CD8-positive, alpha-beta memory T cell (primary cell): ENCODE measurements around the gene ZNF469. TPM values are rescaled to one million over a fixed set of nuclear protein-coding genes. Genes with fewer than 3 reads are reported as not detected.

ENCODE experiments used
- CTCF ChIA-PET: fragments of 350-600 bp; sonication (Branson Sonifier 250); formaldehyde crosslinking; loops from one replicate; lab custom pipeline; 2021; ENCODE audit warnings: antibody characterized with exemption; lab: Charles Lee
- POLR2A ChIA-PET: fragments of 350-600 bp; sonication (Branson Sonifier 250); formaldehyde crosslinking; loops from one replicate; lab custom pipeline; 2021; ENCODE audit warnings: antibody characterized with exemption; lab: Charles Lee
- DNase-seq, 5 donors: peaks; one replicate each; pipeline versions ENCODE4 v3.0.0 to v3.0.0-alpha.2; 2020 to 2022; ENCODE audit warnings: mixed read lengths in 1 of 5
- H3K27ac ChIP-seq: one replicate; pipeline ENCODE4 v1.7.0; 2013; ENCODE audit warnings: low read depth, mild to moderate bottlenecking, low read length, moderate library complexity
- H3K27me3 ChIP-seq: 2 replicates; pipeline ENCODE4 v1.7.0; 2013; ENCODE audit warnings: low read length, mild to moderate bottlenecking; ENCODE audit not compliant: insufficient read depth, poor library complexity, severe bottlenecking
- H3K36me3 ChIP-seq: 2 replicates; pipeline ENCODE4 v1.7.0; 2013; ENCODE audit warnings: mild to moderate bottlenecking, low read length, moderate library complexity; ENCODE audit not compliant: insufficient read depth
- H3K4me1 ChIP-seq: 2 replicates; pipeline ENCODE4 v1.7.0; 2013; ENCODE audit warnings: mild to moderate bottlenecking, low read length, moderate library complexity; ENCODE audit not compliant: insufficient read depth
- H3K4me3 ChIP-seq: 2 replicates; pipeline ENCODE4 v1.7.0; 2013; ENCODE audit warnings: mild to moderate bottlenecking, low read length
- H3K9me3 ChIP-seq: 2 replicates; pipeline ENCODE4 v1.7.0; 2013; ENCODE audit warnings: mild to moderate bottlenecking, low read length
- H3K27ac Mint-ChIP-seq, 8 donors: one replicate each; pipeline ENCODE4 v1.8.0; 2020 to 2021; ENCODE audit warnings: mixed read lengths in 8 of 8, mild to moderate bottlenecking in 6 of 8, inconsistent platforms in 3 of 8, moderate library complexity in 3 of 8
- H3K27me3 Mint-ChIP-seq, 2 donors: one replicate each; pipeline ENCODE4 v1.8.0; 2020 to 2021; ENCODE audit warnings: mixed read lengths in 2 of 2, mild to moderate bottlenecking in 1 of 2, moderate library complexity in 1 of 2
- H3K36me3 Mint-ChIP-seq, 3 donors: one replicate each; pipeline ENCODE4 v1.8.0; 2020 to 2021; ENCODE audit warnings: mixed read lengths in 3 of 3, inconsistent platforms in 1 of 3, mild to moderate bottlenecking in 1 of 3
- H3K4me1 Mint-ChIP-seq, 3 donors: one replicate each; pipeline ENCODE4 v1.8.0; 2020 to 2021; ENCODE audit warnings: mixed read lengths in 3 of 3, inconsistent platforms in 1 of 3, mild to moderate bottlenecking in 1 of 3
- H3K4me3 Mint-ChIP-seq, 7 donors: one replicate each; pipeline ENCODE4 v1.8.0; 2020 to 2021; ENCODE audit warnings: mixed read lengths in 7 of 7, mild to moderate bottlenecking in 6 of 7, moderate library complexity in 4 of 7, inconsistent platforms in 2 of 7
- H3K9me3 Mint-ChIP-seq, 5 donors: one replicate each; pipeline ENCODE4 v1.8.0; 2020 to 2022; ENCODE audit warnings: mixed read lengths in 5 of 5, mild to moderate bottlenecking in 3 of 5, moderate library complexity in 2 of 5, inconsistent platforms in 1 of 5
- polyA plus RNA-seq: library from polyadenylated mRNA; unstranded; fragments of 300-500 nt; fragmentation: Illumina TruSeq; gene quantifications from one replicate; pipeline ENCODE4 v1.2.3, GENCODE V29; 2021
- total RNA-seq, 2 experiments: library from RNA; stranded (reverse); gene quantifications; one replicate each; pipeline ENCODE4 v1.2.3, GENCODE V29; 2021

Gene ZNF469
- total and polyA plus RNA-seq, 3 experiments from 2014 or later, result 0.23 to 1.7 (median 1.5) TPM

GRCh38 chr16:88380619-88381018 is 2.1 kb upstream of the ZNF469 start:
- Mint-ChIP-seq H3K4me3 (no peak overlapping the region), H3K4me1 (peaks cover 0 to 11% (median 3%) of the 10 kb centered on the region in 3 donors), H3K36me3 (no peaks in the 10 kb centered on the region), H3K27me3 (peaks cover 22 to 26% of the 10 kb centered on the region in 2 donors), H3K27ac (no peak overlapping the region), H3K9me3 (peaks cover 0 to 2% (median 0%) of the 10 kb centered on the region in 5 donors)
- H3K27me3 ChIP-seq, result peaks cover 21% of the 10 kb centered on the region
- no peaks in the 10 kb centered on the region for H3K9me3 ChIP-seq
- no peak overlapping the region for H3K27ac ChIP-seq
- DNase-seq, result no peak
- ChIA-PET POLR2A (no interaction called here), CTCF (no interaction called here)
- H3K4me1 ChIP-seq, result no peaks in the 10 kb centered on the region
- H3K4me3 ChIP-seq, result no peak overlapping the region
- H3K36me3 ChIP-seq, result no peaks in the 10 kb centered on the region

- POLR2A ChIA-PET, result no interaction called here
Measured at GRCh38 chr16:88381820-88382451, 823 bp upstream of the ZNF469 start.

DNA sequence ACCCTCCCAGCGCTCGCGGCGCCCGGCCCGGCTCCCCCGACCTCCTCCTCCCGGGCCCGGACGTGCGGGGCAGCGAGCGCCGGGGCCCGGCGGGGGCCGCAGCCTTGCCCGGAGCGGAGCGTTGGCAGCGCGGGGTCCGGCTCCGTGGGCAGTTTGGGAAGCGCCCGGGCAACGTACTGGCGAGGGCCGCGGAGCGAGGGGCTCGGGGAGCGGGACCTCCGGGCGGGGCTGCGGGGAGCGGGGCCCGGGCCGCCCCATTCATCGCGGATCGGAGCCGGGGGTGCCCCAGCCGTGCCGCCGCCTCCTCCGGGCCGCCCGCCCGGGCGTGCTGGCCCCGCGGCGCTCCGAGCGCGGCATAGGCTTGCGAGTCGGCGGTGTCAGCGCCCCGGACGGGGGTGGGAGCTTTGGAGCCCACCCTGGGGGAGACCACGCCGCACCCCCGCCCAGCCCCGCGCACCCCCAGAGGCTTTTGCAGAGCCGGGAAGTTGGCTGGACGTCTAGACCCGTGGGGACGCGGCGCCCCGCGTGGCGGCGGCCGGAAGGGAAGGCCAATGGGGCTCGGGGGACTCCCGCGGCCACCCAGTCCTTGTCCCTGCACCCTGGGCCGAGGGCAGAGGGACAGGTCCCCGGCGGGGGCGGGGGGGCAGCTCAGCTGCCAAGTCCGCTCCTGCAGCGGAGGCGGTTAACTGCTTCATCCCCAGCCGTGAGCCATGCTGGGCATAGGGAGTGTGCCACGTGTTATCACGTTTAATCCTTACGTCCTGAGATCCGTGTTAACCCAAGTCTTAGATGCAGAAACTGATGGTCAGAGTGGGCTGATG is 852 bp downstream of the ZNF469 start:
- CTCF ChIA-PET, result no interaction called here

More at GRCh38 chr16:88381820-88382451, 823 bp upstream of the ZNF469 start:
- CTCF ChIA-PET, result no interaction called here
- no peaks in the 10 kb centered on the region for H3K9me3 ChIP-seq
- no peak overlapping the region for H3K27ac ChIP-seq
- H3K36me3 ChIP-seq, result no peaks in the 10 kb centered on the region
- peaks cover 21% of the 10 kb centered on the region for H3K27me3 ChIP-seq
- no peak for DNase-seq
- Mint-ChIP-seq H3K27me3 (peaks cover 27 to 36% of the 10 kb centered on the region in 2 donors), H3K9me3 (peaks cover 0 to 2% (median 0%) of the 10 kb centered on the region in 5 donors), H3K36me3 (no peaks in the 10 kb centered on the region), H3K4me3 (no peak overlapping the region), H3K4me1 (peaks cover 0 to 11% (median 3%) of the 10 kb centered on the region in 3 donors), H3K27ac (no peak overlapping the region)
- no peaks in the 10 kb centered on the region for H3K4me1 ChIP-seq
- H3K4me3 ChIP-seq, result no peak overlapping the region

GRCh38 chr16:88384222-88385111 is 1.7 kb downstream of the ZNF469 start:
- peaks cover 21% of the 10 kb centered on the region for H3K27me3 ChIP-seq
- no peak overlapping the region for H3K27ac ChIP-seq
- peaks cover 0 to 11% (median 3%) of the 10 kb centered on the region in 3 donors for H3K4me1 Mint-ChIP-seq
- POLR2A ChIA-PET, result no interaction called here
- no peak for DNase-seq
- no peak overlapping the region for H3K4me3 ChIP-seq
- H3K36me3 ChIP-seq, result no peaks in the 10 kb centered on the region
- no peaks in the 10 kb centered on the region for H3K36me3 Mint-ChIP-seq
- H3K9me3 Mint-ChIP-seq, result peaks cover 0 to 2% (median 0%) of the 10 kb centered on the region in 5 donors
- peaks cover 22 to 36% of the 10 kb centered on the region in 2 donors for H3K27me3 Mint-ChIP-seq
- no peaks in the 10 kb centered on the region for H3K9me3 ChIP-seq
- H3K4me3 Mint-ChIP-seq, result peak overlapping the region in 2 of 7 donors; percentile 40 to 63
- no peak overlapping the region for H3K27ac Mint-ChIP-seq
- CTCF ChIA-PET, result no interaction called here
- no peaks in the 10 kb centered on the region for H3K4me1 ChIP-seq

More for the DNA sequence above, 852 bp downstream of the ZNF469 start:
- no peaks in the 10 kb centered on the region for H3K4me1 ChIP-seq
- Mint-ChIP-seq H3K27ac (no peak overlapping the region), H3K36me3 (no peaks in the 10 kb centered on the region), H3K4me3 (peak overlapping the region in 2 of 7 donors; percentile 40 to 63), H3K4me1 (peaks cover 0 to 11% (median 3%) of the 10 kb centered on the region in 3 donors), H3K9me3 (peaks cover 0 to 2% (median 0%) of the 10 kb centered on the region in 5 donors), H3K27me3 (peaks cover 22 to 32% of the 10 kb centered on the region in 2 donors)
- no peak for DNase-seq
- H3K9me3 ChIP-seq, result no peaks in the 10 kb centered on the region
- H3K27ac ChIP-seq, result no peak overlapping the region
- no peaks in the 10 kb centered on the region for H3K36me3 ChIP-seq
- H3K27me3 ChIP-seq, result peaks cover 21% of the 10 kb centered on the region
- POLR2A ChIA-PET, result no interaction called here
- H3K4me3 ChIP-seq, result no peak overlapping the region

GRCh38 chr16:88385112-88385594 is 2.4 kb downstream of the ZNF469 start:
- ChIA-PET POLR2A (no interaction called here), CTCF (interaction anchor here (0.7 kb wide), 1 partner anchor 44 kb away, joined by 3 read pairs; no protein-coding TSS in a partner anchor)
- Mint-ChIP-seq H3K4me3 (no peak overlapping the region), H3K9me3 (peaks cover 0 to 2% (median 0%) of the 10 kb centered on the region in 5 donors), H3K27ac (no peak overlapping the region), H3K36me3 (no peaks in the 10 kb centered on the region), H3K27me3 (peaks cover 22 to 36% of the 10 kb centered on the region in 2 donors), H3K4me1 (peaks cover 0 to 11% (median 3%) of the 10 kb centered on the region in 3 donors)
- Histone ChIP-seq H3K27me3 (peaks cover 21% of the 10 kb centered on the region), H3K36me3 (no peaks in the 10 kb centered on the region), H3K4me3 (no peak overlapping the region), H3K27ac (no peak overlapping the region), H3K9me3 (no peaks in the 10 kb centered on the region), H3K4me1 (no peaks in the 10 kb centered on the region)
- DNase-seq, result peak in 1 of 5 donors; percentile 16

DNA sequence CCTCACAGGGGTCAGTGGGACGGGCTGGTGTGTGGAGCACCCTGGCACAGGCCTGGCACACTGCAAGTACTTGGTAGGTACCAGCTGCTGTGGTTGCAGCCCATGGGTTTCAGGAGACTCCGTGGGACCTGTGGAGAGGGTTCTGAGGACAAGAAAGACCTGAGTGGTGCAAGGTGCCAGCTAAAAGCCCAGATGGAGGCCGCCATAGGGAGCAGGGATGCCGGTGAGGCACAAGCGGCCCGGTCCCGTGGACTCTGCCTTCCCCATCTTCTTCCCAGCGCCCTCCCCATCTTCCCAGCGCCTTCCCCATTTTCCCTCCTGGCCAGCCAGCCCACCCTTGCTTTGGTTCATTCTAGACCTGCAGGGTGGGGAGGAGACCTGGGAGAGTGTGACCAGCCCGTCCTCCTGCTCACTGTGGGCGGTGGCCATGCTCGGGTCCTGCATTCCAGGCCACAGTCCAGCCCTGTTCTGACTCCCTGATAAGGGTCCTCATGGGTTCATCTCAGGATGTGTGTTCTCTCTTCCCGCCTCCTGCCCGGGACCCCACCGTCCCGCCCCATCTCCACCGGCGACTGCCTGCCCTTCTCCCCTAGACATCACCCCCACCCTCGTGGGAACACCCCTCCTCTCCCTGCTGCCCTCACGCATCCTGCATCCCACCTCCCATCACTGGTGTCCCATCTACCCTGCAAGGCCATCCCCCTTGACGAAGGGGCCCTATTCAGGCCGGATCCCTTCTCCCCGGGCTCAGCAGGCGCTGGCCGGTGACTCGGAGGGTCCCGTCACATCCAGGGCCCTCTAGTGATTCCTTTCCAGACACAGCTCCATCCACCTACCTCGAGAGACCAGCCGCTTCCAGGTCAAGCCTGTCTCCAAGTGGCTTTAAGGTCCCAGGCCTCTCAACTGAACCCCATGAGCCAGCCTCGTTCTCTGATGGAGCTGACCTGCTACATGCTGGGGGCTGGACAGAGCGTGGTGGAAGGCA is 3.4 kb downstream of the ZNF469 start:
- Histone ChIP-seq H3K9me3 (no peaks in the 10 kb centered on the region), H3K4me3 (no peak overlapping the region), H3K36me3 (no peaks in the 10 kb centered on the region), H3K27ac (no peak overlapping the region), H3K4me1 (no peaks in the 10 kb centered on the region), H3K27me3 (peaks cover 21% of the 10 kb centered on the region)
- ChIA-PET CTCF (no interaction called here), POLR2A (no interaction called here)
- peaks cover 0 to 2% (median 0%) of the 10 kb centered on the region in 5 donors for H3K9me3 Mint-ChIP-seq
- peaks cover 0 to 11% (median 3%) of the 10 kb centered on the region in 3 donors for H3K4me1 Mint-ChIP-seq
- peak in 1 of 5 donors; percentile 29 for DNase-seq
- H3K4me3 Mint-ChIP-seq, result no peak overlapping the region
- H3K27ac Mint-ChIP-seq, result peak overlapping the region in 1 of 8 donors; percentile 48
- no peaks in the 10 kb centered on the region for H3K36me3 Mint-ChIP-seq
- H3K27me3 Mint-ChIP-seq, result peaks cover 22 to 43% of the 10 kb centered on the region in 2 donors
